Astrocyte (in vitro differentiated cells and primary cell): Measurements from ENCODE around the gene ZBTB16.

Source experiments
- CTCF ChIP-seq: IDR thresholded peaks from 2 replicates; pipeline ENCODE4 v1.5.1; 2011; ENCODE audit warnings: low read depth, mild to moderate bottlenecking, inconsistent platforms, low read length, moderate library complexity; ENCODE audit not compliant: insufficient read depth
- EZH2 ChIP-seq: IDR thresholded peaks from 2 replicates; pipeline ENCODE4 v1.6.1; 2012; ENCODE audit warnings: mild to moderate bottlenecking, low read length, inconsistent platforms; ENCODE audit not compliant: insufficient read depth

GRCh38 chr11:114295676-114296604 lies 236.4 kb downstream of the ZBTB16 start, which contains the start of gene NNMT:
- TF ChIP-seq CTCF (no peak), EZH2 (no peak)
